Activated T-cell treated with anti-CD3 and anti-CD28 coated beads, Interleukin-2, amount 50 U/mL, for 72 hours (primary cell): Measurements from ENCODE around the gene HACD2. TPM values are rescaled to one million over a fixed set of nuclear protein-coding genes. Genes with fewer than 3 reads are reported as not detected.
A peak's percentile ranks its signal among the peaks of the same experiment; 100 is the strongest.

Source experiments
- ATAC-seq, 2 donors: fragments of 150-1000 bp; cut with Tn5 transposase; replicated peaks in 1 of 2; 2 replicates each; pipeline ENCODE4 v1.10.0; 2021; ENCODE audit warnings: moderate library complexity in 2 of 2, mild to moderate bottlenecking in 1 of 2
- DNase-seq, 2 donors: peaks; one replicate each; pipeline ENCODE4 v3.0.0; 2021 to 2022; ENCODE audit warnings: mixed read lengths in 1 of 2
- H3K27ac Mint-ChIP-seq: one replicate; pipeline ENCODE4 v1.8.0; 2022; ENCODE audit warnings: mild to moderate bottlenecking, moderate library complexity, mixed read lengths
- H3K27me3 Mint-ChIP-seq: one replicate; pipeline ENCODE4 v1.8.0; 2022; ENCODE audit warnings: low read depth, mixed read lengths
- H3K36me3 Mint-ChIP-seq, 2 donors: one replicate each; pipeline ENCODE4 v1.8.0; 2022; ENCODE audit warnings: mixed read lengths in 2 of 2, mild to moderate bottlenecking in 1 of 2; ENCODE audit not compliant: insufficient read depth in 2 of 2
- H3K4me1 Mint-ChIP-seq: one replicate; pipeline ENCODE4 v1.8.0; 2022; ENCODE audit warnings: low read depth, mixed read lengths
- H3K4me3 Mint-ChIP-seq, 2 donors: one replicate each; pipeline ENCODE4 v1.8.0; 2022; ENCODE audit warnings: mild to moderate bottlenecking in 2 of 2, mixed read lengths in 2 of 2, moderate library complexity in 2 of 2
- H3K9me3 Mint-ChIP-seq, 2 donors: one replicate each; pipeline ENCODE4 v1.8.0; 2022; ENCODE audit warnings: mixed read lengths in 2 of 2
- total RNA-seq, 2 donors: library from RNA; stranded (reverse); gene quantifications; one replicate each; pipeline ENCODE4 v1.2.3, GENCODE V29; 2022

Gene HACD2
- total RNA-seq, 2 donors from 2014 or later: 27.1 to 30.0 TPM

DNA sequence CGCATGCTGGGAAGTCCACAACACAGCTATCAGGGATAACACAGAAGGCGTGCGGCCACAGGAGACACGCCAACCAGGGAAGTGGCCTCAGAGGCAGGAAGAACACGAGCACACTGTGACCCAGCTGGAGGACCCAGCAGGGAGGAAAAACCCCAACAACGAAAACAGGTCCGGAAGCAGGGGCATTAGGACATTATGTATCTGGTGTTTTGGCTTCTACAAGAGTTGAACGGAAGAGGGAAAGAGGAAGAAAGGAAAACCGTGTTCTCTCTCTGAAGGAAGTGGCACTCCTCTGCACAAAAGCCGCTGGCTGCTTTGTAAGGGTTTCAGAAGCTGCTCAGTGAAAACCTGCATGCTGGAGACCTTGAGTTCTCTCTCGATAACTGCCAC is 61.8 kb downstream of the HACD2 start:
- H3K4me3 Mint-ChIP-seq: peak overlapping the region; percentile 4 to 54
- peak in 1 of 2 donors; percentile 11 for ATAC-seq

GRCh38 chr3:123522320-123523022 is 62.4 kb downstream of the HACD2 start:
- Mint-ChIP-seq H3K4me1 (peaks cover 57% of the 10 kb centered on the region), H3K27ac (peak overlapping the region; percentile 18)

More for the DNA sequence above, 61.8 kb downstream of the HACD2 start:
- Mint-ChIP-seq H3K9me3 (no peaks in the 10 kb centered on the region), H3K36me3 (peaks cover 2 to 14% of the 10 kb centered on the region in 2 donors), H3K27me3 (no peaks in the 10 kb centered on the region), H3K27ac (peak overlapping the region; percentile 18), H3K4me1 (peaks cover 57% of the 10 kb centered on the region)
- DNase-seq: no peak

DNA sequence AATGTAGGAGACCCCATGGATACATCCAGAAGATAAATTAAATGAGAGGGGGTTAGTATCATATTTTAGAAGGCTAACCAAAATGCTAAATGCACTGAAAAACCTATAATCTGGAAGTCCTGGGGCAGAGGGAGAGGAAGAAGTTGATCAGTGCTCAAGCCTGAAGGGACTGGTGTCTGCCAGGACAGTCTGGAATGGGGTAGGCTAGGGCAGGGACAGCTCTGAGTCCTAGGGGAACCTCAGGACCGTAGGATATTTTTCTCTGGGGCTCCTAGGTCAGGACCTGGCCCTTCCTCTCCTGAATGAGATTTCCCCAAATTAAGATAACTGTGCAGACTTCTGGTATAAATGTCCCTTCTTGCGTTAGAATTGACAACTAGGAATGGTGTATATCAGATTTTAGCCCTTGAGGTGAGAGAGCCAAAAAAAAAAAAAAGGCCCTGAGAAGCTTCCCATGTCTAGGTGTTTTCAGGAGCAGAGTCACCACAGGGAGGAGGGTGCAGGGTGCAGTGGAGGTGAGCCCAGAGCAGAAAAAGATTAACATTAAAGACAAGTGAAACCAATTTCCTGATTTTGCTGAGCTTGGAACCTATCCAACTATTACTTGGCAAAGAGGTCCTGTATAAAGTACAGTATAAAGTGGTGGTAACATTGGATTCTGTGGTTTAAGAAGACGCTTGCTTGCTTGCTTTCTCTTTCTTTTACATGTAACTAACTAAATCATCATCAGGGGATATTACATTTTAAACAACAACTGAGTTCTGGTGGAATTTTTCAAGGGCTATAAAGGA is 63.5 kb downstream of the HACD2 start:
- peaks cover 47% of the 10 kb centered on the region for H3K4me1 Mint-ChIP-seq
- H3K9me3 Mint-ChIP-seq: no peaks in the 10 kb centered on the region
- no peak overlapping the region for H3K4me3 Mint-ChIP-seq
- DNase-seq (no peak), ATAC-seq (no peak)
- no peaks in the 10 kb centered on the region for H3K27me3 Mint-ChIP-seq
- H3K36me3 Mint-ChIP-seq: peaks cover 0 to 10% of the 10 kb centered on the region in 2 donors
- H3K27ac Mint-ChIP-seq: peak overlapping the region; percentile 62

More at GRCh38 chr3:123522320-123523022, 62.4 kb downstream of the HACD2 start:
- DNase-seq: no peak
- peak overlapping the region; percentile 4 to 54 for H3K4me3 Mint-ChIP-seq
- no peaks in the 10 kb centered on the region for H3K9me3 Mint-ChIP-seq
- ATAC-seq: no peak
- no peaks in the 10 kb centered on the region for H3K27me3 Mint-ChIP-seq
- peaks cover 0 to 14% of the 10 kb centered on the region in 2 donors for H3K36me3 Mint-ChIP-seq

DNA sequence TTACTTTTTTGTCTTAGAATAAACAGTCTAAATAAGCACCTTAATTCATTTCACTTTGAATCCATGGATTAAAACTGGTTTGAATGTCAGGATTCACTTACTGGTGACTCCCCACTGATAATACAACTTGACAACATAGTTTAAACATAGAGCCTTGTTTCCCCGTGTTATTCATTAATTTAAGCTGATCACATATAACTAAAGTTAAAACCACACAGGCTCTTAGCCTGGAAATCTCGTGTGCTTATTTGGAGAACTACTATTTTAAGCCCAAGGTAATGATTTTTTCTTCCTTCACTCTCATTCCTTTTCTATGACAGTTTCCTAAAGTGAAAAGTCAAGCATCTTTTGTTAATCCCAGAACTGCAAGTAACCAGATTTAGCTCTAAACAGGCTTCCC is 64.2 kb downstream of the HACD2 start:
- H3K4me3 Mint-ChIP-seq: no peak overlapping the region
- H3K36me3 Mint-ChIP-seq: peaks cover 0 to 7% of the 10 kb centered on the region in 2 donors
- no peaks in the 10 kb centered on the region for H3K9me3 Mint-ChIP-seq
- ATAC-seq (no peak), DNase-seq (no peak)
- H3K27me3 Mint-ChIP-seq: no peaks in the 10 kb centered on the region
- H3K4me1 Mint-ChIP-seq: peaks cover 39% of the 10 kb centered on the region
- H3K27ac Mint-ChIP-seq: no peak overlapping the region

- no peak overlapping the region for H3K27ac Mint-ChIP-seq
- no peak overlapping the region for H3K4me3 Mint-ChIP-seq
- no peak for DNase-seq
- H3K36me3 Mint-ChIP-seq: peaks cover 0 to 1% of the 10 kb centered on the region in 2 donors
- ATAC-seq: no peak
- peaks cover 25% of the 10 kb centered on the region for H3K4me1 Mint-ChIP-seq
- no peaks in the 10 kb centered on the region for H3K9me3 Mint-ChIP-seq
- H3K27me3 Mint-ChIP-seq: no peaks in the 10 kb centered on the region
Measured at GRCh38 chr3:123518892-123519485, 65.9 kb downstream of the HACD2 start.

DNA sequence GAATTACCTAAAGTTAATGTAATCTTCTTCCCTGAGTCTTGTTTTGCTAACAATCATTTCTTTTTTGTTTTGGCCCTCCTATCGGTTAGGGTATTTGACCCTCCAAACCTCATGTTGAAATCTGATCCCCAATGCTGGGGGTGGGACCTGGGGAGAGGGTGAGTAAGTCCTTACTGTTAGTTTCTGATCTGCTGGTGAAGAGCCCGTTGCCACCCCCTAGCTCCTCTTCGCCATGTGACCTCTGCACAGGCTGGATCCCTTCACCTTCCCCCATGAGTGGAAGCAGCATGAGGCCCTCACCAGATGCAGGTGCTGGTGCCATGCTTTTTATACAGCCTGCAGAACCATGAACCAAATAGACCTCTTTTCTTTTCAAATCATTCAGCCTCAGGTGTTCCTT is 73.1 kb downstream of the HACD2 start:
- Mint-ChIP-seq H3K27me3 (no peaks in the 10 kb centered on the region), H3K4me1 (no peaks in the 10 kb centered on the region), H3K4me3 (no peak overlapping the region), H3K27ac (no peak overlapping the region), H3K9me3 (no peaks in the 10 kb centered on the region), H3K36me3 (peaks cover 0 to 5% of the 10 kb centered on the region in 2 donors)
- ATAC-seq: no peak
- DNase-seq: no peak

GRCh38 chr3:123511084-123511483 is 73.8 kb downstream of the HACD2 start:
- H3K9me3 Mint-ChIP-seq: no peaks in the 10 kb centered on the region
- H3K27me3 Mint-ChIP-seq: no peaks in the 10 kb centered on the region
- peaks cover 0 to 5% of the 10 kb centered on the region in 2 donors for H3K36me3 Mint-ChIP-seq
- no peak overlapping the region for H3K27ac Mint-ChIP-seq
- no peaks in the 10 kb centered on the region for H3K4me1 Mint-ChIP-seq
- DNase-seq (no peak), ATAC-seq (no peak)
- no peak overlapping the region for H3K4me3 Mint-ChIP-seq

- DNase-seq: no peak
- Mint-ChIP-seq H3K4me3 (no peak overlapping the region), H3K9me3 (no peaks in the 10 kb centered on the region), H3K4me1 (no peaks in the 10 kb centered on the region), H3K36me3 (peaks cover 0 to 2% of the 10 kb centered on the region in 2 donors), H3K27me3 (no peaks in the 10 kb centered on the region), H3K27ac (no peak overlapping the region)
- ATAC-seq: no peak
Measured at GRCh38 chr3:123508178-123508577, 76.7 kb downstream of the HACD2 start.

- no peaks in the 10 kb centered on the region for H3K27me3 Mint-ChIP-seq
- peaks cover 0 to 5% of the 10 kb centered on the region in 2 donors for H3K36me3 Mint-ChIP-seq
- H3K4me3 Mint-ChIP-seq: no peak overlapping the region
- ATAC-seq (no peak), DNase-seq (no peak)
- no peaks in the 10 kb centered on the region for H3K4me1 Mint-ChIP-seq
- H3K9me3 Mint-ChIP-seq: no peaks in the 10 kb centered on the region
- no peak overlapping the region for H3K27ac Mint-ChIP-seq
Measured at GRCh38 chr3:123505820-123506219, 79.0 kb downstream of the HACD2 start.

DNA sequence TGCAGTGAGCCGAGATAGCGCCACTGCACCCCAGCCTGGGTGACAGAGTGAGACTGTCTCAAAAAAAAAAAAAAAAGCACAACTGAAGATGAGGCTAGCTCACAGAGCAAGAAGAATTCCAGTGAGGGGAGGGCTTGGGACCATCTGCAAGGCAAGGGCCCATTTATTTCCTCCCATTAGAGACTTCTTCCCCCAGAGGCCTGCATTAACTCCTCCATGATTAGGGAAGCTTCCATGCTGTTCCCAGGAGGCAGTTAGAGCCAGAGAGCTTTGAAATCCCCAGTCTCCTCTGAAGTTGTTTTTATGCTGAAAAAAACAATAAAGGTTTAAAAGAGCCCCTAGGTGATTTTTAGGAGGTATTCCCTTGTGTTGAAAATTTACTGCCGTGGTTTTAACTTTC is 81.7 kb downstream of the HACD2 start:
- H3K36me3 Mint-ChIP-seq: peaks cover 0 to 5% of the 10 kb centered on the region in 2 donors
- no peaks in the 10 kb centered on the region for H3K4me1 Mint-ChIP-seq
- H3K9me3 Mint-ChIP-seq: no peaks in the 10 kb centered on the region
- no peak overlapping the region for H3K4me3 Mint-ChIP-seq
- no peak overlapping the region for H3K27ac Mint-ChIP-seq
- no peaks in the 10 kb centered on the region for H3K27me3 Mint-ChIP-seq
- no peak for DNase-seq
- no peak for ATAC-seq

GRCh38 chr3:123499322-123499721 is 85.5 kb downstream of the HACD2 start:
- H3K36me3 Mint-ChIP-seq: peaks cover 0 to 3% of the 10 kb centered on the region in 2 donors
- no peaks in the 10 kb centered on the region for H3K4me1 Mint-ChIP-seq
- H3K4me3 Mint-ChIP-seq: no peak overlapping the region
- DNase-seq: no peak
- no peaks in the 10 kb centered on the region for H3K27me3 Mint-ChIP-seq
- ATAC-seq: no peak
- H3K9me3 Mint-ChIP-seq: no peaks in the 10 kb centered on the region
- no peak overlapping the region for H3K27ac Mint-ChIP-seq

DNA sequence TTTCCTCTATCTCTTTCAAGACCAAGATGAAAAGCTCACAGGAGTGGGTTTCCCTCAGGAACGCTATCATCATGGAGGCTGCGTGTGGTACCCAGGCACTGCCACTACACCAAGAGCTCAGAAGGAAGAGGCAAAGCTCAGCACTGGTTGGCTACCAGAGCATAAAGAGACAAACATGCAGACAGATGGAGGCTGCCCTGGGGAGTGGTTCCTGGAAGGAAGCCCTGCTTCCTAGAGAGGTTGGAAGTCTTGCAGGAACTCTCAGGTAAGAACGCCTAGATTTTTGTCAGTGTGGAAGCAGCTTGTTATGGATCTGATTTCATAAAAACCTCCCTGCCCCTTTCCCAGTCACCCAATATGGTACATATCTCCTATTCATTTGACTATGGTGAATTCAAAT is 86.1 kb downstream of the HACD2 start:
- H3K4me1 Mint-ChIP-seq: no peaks in the 10 kb centered on the region
- peaks cover 1 to 3% of the 10 kb centered on the region in 2 donors for H3K36me3 Mint-ChIP-seq
- H3K9me3 Mint-ChIP-seq: no peaks in the 10 kb centered on the region
- DNase-seq: no peak
- ATAC-seq: no peak
- no peaks in the 10 kb centered on the region for H3K27me3 Mint-ChIP-seq
- no peak overlapping the region for H3K4me3 Mint-ChIP-seq
- H3K27ac Mint-ChIP-seq: no peak overlapping the region

DNA sequence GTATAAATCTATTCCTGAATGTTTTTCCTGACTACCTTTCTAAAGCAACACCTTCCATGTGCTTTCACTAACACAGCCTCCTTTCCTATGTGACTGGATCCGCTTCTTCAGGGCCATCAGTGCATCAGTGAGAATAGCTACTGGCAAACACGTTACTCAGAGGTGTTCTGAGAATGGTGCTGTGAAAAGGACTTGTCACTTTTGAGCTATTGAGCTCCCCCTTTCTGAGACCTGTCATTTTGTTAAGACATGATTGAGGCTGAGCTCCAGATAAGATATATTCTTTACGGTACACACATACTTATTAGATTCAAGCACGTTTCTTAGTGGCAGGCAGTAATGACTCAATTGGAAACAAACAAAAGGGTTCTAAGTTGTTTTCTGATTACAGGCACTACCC is 90.9 kb downstream of the HACD2 start:
- no peaks in the 10 kb centered on the region for H3K9me3 Mint-ChIP-seq
- peaks cover 0 to 1% of the 10 kb centered on the region in 2 donors for H3K36me3 Mint-ChIP-seq
- DNase-seq (no peak), ATAC-seq (no peak)
- H3K27me3 Mint-ChIP-seq: no peaks in the 10 kb centered on the region
- no peak overlapping the region for H3K27ac Mint-ChIP-seq
- H3K4me3 Mint-ChIP-seq: no peak overlapping the region
- no peaks in the 10 kb centered on the region for H3K4me1 Mint-ChIP-seq
